ENCODE results near the gene STAM. TPM values are rescaled to one million over a fixed set of nuclear protein-coding genes. Genes with fewer than 3 reads are reported as not detected.

Gene STAM
- total and polyA plus RNA-seq, 9 of the 15 experiments (the other 6 are each of a cell fraction or from before 2014, with no cell fraction given) = 13.8 to 33.5 (median 26.4) TPM

DNA sequence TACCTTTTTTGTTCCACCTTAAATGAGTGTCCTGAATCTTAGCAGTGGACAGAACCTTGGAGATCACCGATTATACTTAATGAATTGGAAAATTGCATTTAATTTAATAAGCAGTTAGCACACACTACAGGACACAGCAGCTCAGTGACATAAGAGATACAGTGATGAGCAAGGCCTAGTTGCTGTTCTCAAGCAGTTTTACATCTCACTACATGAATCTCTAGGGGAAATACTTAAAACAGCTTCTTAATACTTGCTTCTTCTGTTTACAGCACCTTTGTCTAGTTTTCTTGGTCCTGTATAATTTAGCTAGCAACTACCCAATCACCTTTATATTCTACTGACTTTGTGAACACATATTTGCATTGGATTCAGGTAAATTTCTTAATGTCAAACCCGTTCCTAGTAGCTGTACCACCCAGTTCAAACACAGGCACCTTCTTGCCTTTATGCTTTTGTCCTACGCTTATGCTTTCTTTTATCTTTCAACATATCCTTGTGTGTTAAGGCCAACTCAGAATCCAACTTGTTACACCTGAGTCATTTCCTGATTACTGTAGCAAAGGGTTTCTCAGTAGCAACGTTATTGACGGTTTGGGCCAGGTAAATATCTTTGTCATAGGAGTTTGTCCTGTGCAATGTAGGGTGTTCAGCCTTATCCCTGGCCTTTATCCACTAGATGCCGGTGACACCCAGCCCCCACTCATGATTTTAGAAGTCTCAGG is 1.8 kb downstream of the STAM start (continued):
- peak; percentile 29; the same call in 1 of the 2 replicates for TF ChIP-seq JUND (IDR thresholded peaks at IDR 0.05; ENCODE audit: borderline replicate concordance, low read depth, low read length)
- TF ChIP-seq JUND (tag; IDR thresholded peaks at IDR 0.05; ENCODE audit: borderline replicate concordance, low read depth, low read length) = peak; percentile 13; the same call in 1 of the 3 replicates
- peak; percentile 4; the same call in 1 of the 2 replicates for TF ChIP-seq C11orf30 (IDR thresholded peaks at IDR 0.05; ENCODE audit: low read depth)
- TF ChIP-seq HDAC8 (tag; IDR thresholded peaks at IDR 0.05) = no peak
- no peak for TF ChIP-seq NBN (IDR thresholded peaks at IDR 0.05; ENCODE audit: low read depth)
- 0 out of 2 replicates have a peak, but pooled peaks have one; percentile 33 for TF ChIP-seq SMARCE1 (IDR thresholded peaks at IDR 0.05)
- TF ChIP-seq ARID1B (IDR thresholded peaks at IDR 0.05) = peak; percentile 37; the same call in 1 of the 2 replicates
- TF ChIP-seq, protein P1, sequence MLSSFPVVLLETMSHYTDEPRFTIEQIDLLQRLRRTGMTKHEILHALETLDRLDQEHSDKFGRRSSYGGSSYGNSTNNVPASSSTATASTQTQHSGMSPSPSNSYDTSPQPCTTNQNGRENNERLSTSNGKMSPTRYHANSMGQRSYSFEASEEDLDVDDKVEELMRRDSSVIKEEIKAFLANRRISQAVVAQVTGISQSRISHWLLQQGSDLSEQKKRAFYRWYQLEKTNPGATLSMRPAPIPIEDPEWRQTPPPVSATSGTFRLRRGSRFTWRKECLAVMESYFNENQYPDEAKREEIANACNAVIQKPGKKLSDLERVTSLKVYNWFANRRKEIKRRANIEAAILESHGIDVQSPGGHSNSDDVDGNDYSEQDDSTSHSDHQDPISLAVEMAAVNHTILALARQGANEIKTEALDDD (IDR thresholded peaks at IDR 0.05) = peak; percentile 56; the same call in 1 of the 2 replicates
- 0 out of 2 replicates have a peak, but pooled peaks have one; percentile 55 for TF ChIP-seq DPF2 (IDR thresholded peaks at IDR 0.05)
- no peak for TF ChIP-seq ZNF311 (CRISPR knock-in tag; IDR thresholded peaks at IDR 0.05)
- no peak for TF ChIP-seq LARP7 (IDR thresholded peaks at IDR 0.05)
- no peak for TF ChIP-seq NFATC3 (IDR thresholded peaks at IDR 0.05)
- TF ChIP-seq ZFX (CRISPR knock-in tag; IDR thresholded peaks at IDR 0.05) = peak; percentile 32; the same call in 1 of the 2 replicates
- TF ChIP-seq SOX6 (IDR thresholded peaks at IDR 0.05) = 0 out of 2 replicates have a peak, but pooled peaks have one; percentile 23
- no peak for TF ChIP-seq ZNF316 (IDR thresholded peaks at IDR 0.05)
- TF ChIP-seq, protein P2, sequence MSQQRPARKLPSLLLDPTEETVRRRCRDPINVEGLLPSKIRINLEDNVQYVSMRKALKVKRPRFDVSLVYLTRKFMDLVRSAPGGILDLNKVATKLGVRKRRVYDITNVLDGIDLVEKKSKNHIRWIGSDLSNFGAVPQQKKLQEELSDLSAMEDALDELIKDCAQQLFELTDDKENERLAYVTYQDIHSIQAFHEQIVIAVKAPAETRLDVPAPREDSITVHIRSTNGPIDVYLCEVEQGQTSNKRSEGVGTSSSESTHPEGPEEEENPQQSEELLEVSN (IDR thresholded peaks at IDR 0.05; ENCODE audit: borderline replicate concordance in 1 of 2, extremely low read depth in 1 of 2, insufficient read depth in 1 of 2, insufficient read length in 1 of 2, low read depth in 1 of 2, low read length in 1 of 2, poor library complexity in 1 of 2, severe bottlenecking in 1 of 2) = no peak
- no peak for TF ChIP-seq MAFG (tag; conservative IDR thresholded peaks at IDR 0.05)
- no peak for TF ChIP-seq TAF9B (IDR thresholded peaks at IDR 0.05; ENCODE audit: partially characterized antibody)
- no peak for TF ChIP-seq GTF2A2 (tag; IDR thresholded peaks at IDR 0.05)
- peak; percentile 6; the same call in 1 of the 2 replicates for TF ChIP-seq CREM (IDR thresholded peaks at IDR 0.05; ENCODE audit: low read depth)
- no peak for TF ChIP-seq PHF20 (IDR thresholded peaks at IDR 0.05; ENCODE audit: partially characterized antibody)
